WTC11 (cell line): Measurements from ENCODE around the gene FMN2. TPM values are rescaled to one million over a fixed set of nuclear protein-coding genes. Genes with fewer than 3 reads are reported as not detected.

Experiments
- ATAC-seq: fragments of 200-7000 bp; cut with Tn5 transposase; 2 replicates; pipeline ENCODE4 v1.10.0; 2021; ENCODE audit warnings: mild to moderate bottlenecking, moderate library complexity
- CTCF ChIA-PET: fragments of 300-600 bp; sonication (Branson Sonifier 250); formaldehyde crosslinking; loops from one replicate; lab custom pipeline; 2021; ENCODE audit warnings: antibody characterized with exemption; lab: Charles Lee
- POLR2A ChIA-PET: fragments of 350-600 bp; sonication (Branson Sonifier 250); formaldehyde crosslinking; loops from one replicate; lab custom pipeline; 2021; ENCODE audit warnings: antibody characterized with exemption; lab: Charles Lee
- DNase-seq: peaks from one replicate; pipeline ENCODE4 v3.0.0; 2021; ENCODE audit warnings: low spot score
- H3K27ac Mint-ChIP-seq: 2 replicates; pipeline ENCODE4 v1.8.0; 2021; ENCODE audit warnings: mixed read lengths
- H3K27me3 Mint-ChIP-seq: 2 replicates; pipeline ENCODE4 v1.8.0; 2021; ENCODE audit warnings: low read depth, mild to moderate bottlenecking, moderate library complexity, mixed read lengths
- H3K36me3 Mint-ChIP-seq: 2 replicates; pipeline ENCODE4 v1.8.0; 2021; ENCODE audit warnings: mixed read lengths
- H3K4me1 Mint-ChIP-seq: 2 replicates; pipeline ENCODE4 v1.8.0; 2022; ENCODE audit warnings: mixed read lengths
- H3K4me3 Mint-ChIP-seq: 2 replicates; pipeline ENCODE4 v1.8.0; 2021; ENCODE audit warnings: mild to moderate bottlenecking, moderate library complexity, mixed read lengths
- H3K9me3 Mint-ChIP-seq: 2 replicates; pipeline ENCODE4 v1.8.0; 2021; ENCODE audit warnings: mixed read lengths
- GRHL2 ChIP-seq: fragments of 250-450 bp; sonication (Bioruptor Pico); IDR thresholded peaks from 2 replicates; pipeline ENCODE4 v1.8.0; 2022; ENCODE audit warnings: mild to moderate bottlenecking, moderate library complexity; ENCODE audit not compliant: insufficient replicate concordance, severe bottlenecking
- HMGA2 ChIP-seq: fragments of 250-450 bp; sonication (Bioruptor Pico); IDR thresholded peaks from 2 replicates; pipeline ENCODE4 v1.4.0; 2021; ENCODE audit warnings: mild to moderate bottlenecking, moderate library complexity
- IRF2 ChIP-seq: sonication (generic); formaldehyde crosslinking; IDR thresholded peaks from 2 replicates; pipeline ENCODE4 v1.8.0; 2022; ENCODE audit warnings: low read depth, missing genetic modification reagents, borderline replicate concordance
- NFE2L1 ChIP-seq: sonication (generic); formaldehyde crosslinking; IDR thresholded peaks from 2 replicates; pipeline ENCODE4 v1.8.1; 2023; ENCODE audit warnings: missing genetic modification reagents
- NR1H2 ChIP-seq: sonication (generic); formaldehyde crosslinking; IDR thresholded peaks from 2 replicates; pipeline ENCODE4 v1.9.0; 2021; ENCODE audit warnings: mild to moderate bottlenecking, moderate library complexity, missing genetic modification reagents
- NR3C1 ChIP-seq: sonication (generic); formaldehyde crosslinking; conservative IDR thresholded peaks from 2 replicates; pipeline ENCODE4 v1.8.1; 2023; ENCODE audit warnings: low read depth, mild to moderate bottlenecking, missing genetic modification reagents
- OVOL2 ChIP-seq: fragments of 250-450 bp; sonication (Bioruptor Pico); IDR thresholded peaks from 2 replicates; pipeline ENCODE4 v1.9.0; 2021; ENCODE audit warnings: mild to moderate bottlenecking, borderline replicate concordance
- SP1 ChIP-seq: sonication (generic); formaldehyde crosslinking; conservative IDR thresholded peaks from 2 replicates; pipeline ENCODE4 v1.8.1; 2022; ENCODE audit warnings: missing genetic modification reagents
- ZNF396 ChIP-seq: fragments of 250-450 bp; sonication (Bioruptor Pico); IDR thresholded peaks from 2 replicates; pipeline ENCODE4 v1.8.0; 2021; ENCODE audit warnings: mild to moderate bottlenecking, moderate library complexity, borderline replicate concordance
- ZNF416 ChIP-seq: fragments of 250-450 bp; sonication (Bioruptor Pico); IDR thresholded peaks from 2 replicates; pipeline ENCODE4 v1.9.0; 2021; ENCODE audit warnings: mild to moderate bottlenecking, inconsistent platforms
- total RNA-seq: library from RNA; stranded (reverse); gene quantifications from 3 replicates; pipeline ENCODE4 v1.2.3, GENCODE V29; 2021
- TF ChIP-seq, protein P1 (sequence below): fragments of 200-600 bp; IDR thresholded peaks from 2 replicates; pipeline ENCODE4 v1.8.0; 2022; ENCODE audit warnings: antibody characterized with exemption
- TF ChIP-seq, protein P2 (sequence below): sonication (generic); formaldehyde crosslinking; IDR thresholded peaks from 2 replicates; pipeline ENCODE4 v1.8.1; 2023; ENCODE audit warnings: mild to moderate bottlenecking, moderate library complexity, missing genetic modification reagents
- TF ChIP-seq, protein P3 (sequence below): sonication (generic); formaldehyde crosslinking; IDR thresholded peaks from 2 replicates; pipeline ENCODE4 v1.8.1; 2023; ENCODE audit warnings: mild to moderate bottlenecking, missing genetic modification reagents
- TF ChIP-seq, protein P4 (sequence below): sonication (generic); formaldehyde crosslinking; IDR thresholded peaks from 2 replicates; pipeline ENCODE4 v1.8.0; 2023; ENCODE audit warnings: missing genetic modification reagents, mild to moderate bottlenecking, borderline replicate concordance
- TF ChIP-seq, protein P5 (sequence below): sonication (generic); formaldehyde crosslinking; IDR thresholded peaks from 2 replicates; pipeline ENCODE4 v1.8.0; 2023; ENCODE audit warnings: missing genetic modification reagents
- TF ChIP-seq, protein P6 (sequence below): sonication (generic); formaldehyde crosslinking; IDR thresholded peaks from 2 replicates; pipeline ENCODE4 v1.8.0; 2022; ENCODE audit warnings: mild to moderate bottlenecking, missing genetic modification reagents
- TF ChIP-seq, protein P7 (sequence below): sonication (generic); formaldehyde crosslinking; IDR thresholded peaks from 2 replicates; pipeline ENCODE4 v1.8.1; 2023; ENCODE audit warnings: mild to moderate bottlenecking, missing genetic modification reagents
- TF ChIP-seq, protein P8 (sequence below): sonication (generic); formaldehyde crosslinking; IDR thresholded peaks from 2 replicates; pipeline ENCODE4 v1.8.1; 2023; ENCODE audit warnings: mild to moderate bottlenecking, missing genetic modification reagents, moderate library complexity

The FMN2 gene
- total RNA-seq, 1 experiment from 2014 or later: 1.8 TPM

DNA sequence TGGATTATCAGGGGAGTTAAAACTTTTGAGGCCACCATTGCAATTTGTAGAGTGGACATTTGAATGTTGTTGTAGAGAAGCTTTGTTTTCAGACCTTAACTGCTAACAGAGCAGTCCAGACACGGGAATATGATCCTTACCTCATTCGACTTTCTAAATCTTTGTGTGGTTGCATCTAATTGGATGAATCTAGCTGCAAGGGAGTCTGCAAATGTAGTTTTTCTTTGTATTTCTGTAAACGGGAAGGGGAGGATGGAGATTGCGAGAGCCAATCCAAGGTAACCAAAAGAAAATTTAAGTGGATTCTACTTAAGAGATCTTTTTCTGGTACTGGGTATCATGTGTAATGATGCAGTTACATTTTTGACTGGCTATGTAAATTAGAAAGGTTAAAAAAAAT is 110.2 kb downstream of the FMN2 start (continued):
- TF ChIP-seq, protein P1, sequence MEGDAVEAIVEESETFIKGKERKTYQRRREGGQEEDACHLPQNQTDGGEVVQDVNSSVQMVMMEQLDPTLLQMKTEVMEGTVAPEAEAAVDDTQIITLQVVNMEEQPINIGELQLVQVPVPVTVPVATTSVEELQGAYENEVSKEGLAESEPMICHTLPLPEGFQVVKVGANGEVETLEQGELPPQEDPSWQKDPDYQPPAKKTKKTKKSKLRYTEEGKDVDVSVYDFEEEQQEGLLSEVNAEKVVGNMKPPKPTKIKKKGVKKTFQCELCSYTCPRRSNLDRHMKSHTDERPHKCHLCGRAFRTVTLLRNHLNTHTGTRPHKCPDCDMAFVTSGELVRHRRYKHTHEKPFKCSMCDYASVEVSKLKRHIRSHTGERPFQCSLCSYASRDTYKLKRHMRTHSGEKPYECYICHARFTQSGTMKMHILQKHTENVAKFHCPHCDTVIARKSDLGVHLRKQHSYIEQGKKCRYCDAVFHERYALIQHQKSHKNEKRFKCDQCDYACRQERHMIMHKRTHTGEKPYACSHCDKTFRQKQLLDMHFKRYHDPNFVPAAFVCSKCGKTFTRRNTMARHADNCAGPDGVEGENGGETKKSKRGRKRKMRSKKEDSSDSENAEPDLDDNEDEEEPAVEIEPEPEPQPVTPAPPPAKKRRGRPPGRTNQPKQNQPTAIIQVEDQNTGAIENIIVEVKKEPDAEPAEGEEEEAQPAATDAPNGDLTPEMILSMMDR: no peak
- TF ChIP-seq, protein P2, sequence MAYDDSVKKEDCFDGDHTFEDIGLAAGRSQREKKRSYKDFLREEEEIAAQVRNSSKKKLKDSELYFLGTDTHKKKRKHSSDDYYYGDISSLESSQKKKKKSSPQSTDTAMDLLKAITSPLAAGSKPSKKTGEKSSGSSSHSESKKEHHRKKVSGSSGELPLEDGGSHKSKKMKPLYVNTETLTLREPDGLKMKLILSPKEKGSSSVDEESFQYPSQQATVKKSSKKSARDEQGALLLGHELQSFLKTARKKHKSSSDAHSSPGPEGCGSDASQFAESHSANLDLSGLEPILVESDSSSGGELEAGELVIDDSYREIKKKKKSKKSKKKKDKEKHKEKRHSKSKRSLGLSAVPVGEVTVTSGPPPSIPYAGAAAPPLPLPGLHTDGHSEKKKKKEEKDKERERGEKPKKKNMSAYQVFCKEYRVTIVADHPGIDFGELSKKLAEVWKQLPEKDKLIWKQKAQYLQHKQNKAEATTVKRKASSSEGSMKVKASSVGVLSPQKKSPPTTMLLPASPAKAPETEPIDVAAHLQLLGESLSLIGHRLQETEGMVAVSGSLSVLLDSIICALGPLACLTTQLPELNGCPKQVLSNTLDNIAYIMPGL: no peak

DNA sequence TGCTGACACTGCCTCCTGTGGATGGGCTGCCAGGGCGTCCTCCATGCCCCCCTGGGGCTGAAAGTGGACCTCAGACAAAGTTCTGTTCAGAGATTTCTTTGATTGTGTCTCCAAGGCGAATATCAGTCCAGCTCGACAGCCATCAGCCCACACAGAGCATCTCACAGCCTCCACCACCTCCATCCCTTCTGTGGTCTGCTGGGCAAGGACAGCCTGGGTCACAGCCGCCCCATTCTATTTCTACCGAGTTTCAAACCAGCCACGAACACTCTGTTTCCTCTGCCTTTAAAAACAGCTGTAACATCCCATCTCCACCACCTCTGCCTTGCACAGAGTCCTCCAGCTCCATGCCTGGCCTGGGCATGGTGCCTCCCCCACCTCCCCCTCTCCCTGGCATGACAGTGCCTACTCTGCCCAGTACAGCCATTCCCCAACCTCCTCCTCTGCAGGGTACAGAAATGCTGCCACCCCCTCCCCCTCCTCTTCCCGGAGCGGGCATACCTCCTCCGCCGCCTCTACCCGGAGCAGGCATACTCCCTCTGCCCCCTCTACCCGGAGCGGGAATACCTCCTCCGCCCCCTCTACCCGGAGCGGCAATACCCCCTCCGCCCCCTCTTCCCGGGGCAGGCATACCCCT is 115.5 kb downstream of the FMN2 start:
- no peaks in the 10 kb centered on the region for H3K27me3 Mint-ChIP-seq
- ATAC-seq (no peak), DNase-seq (no peak)
- peaks cover 14% of the 10 kb centered on the region for H3K9me3 Mint-ChIP-seq
- no peak overlapping the region for H3K27ac Mint-ChIP-seq
- H3K4me3 Mint-ChIP-seq: no peak overlapping the region
- POLR2A ChIA-PET: no interaction called here
- TF ChIP-seq NR3C1 (CRISPR knock-in tag) (no peak), ZNF396 (CRISPR knock-in tag) (no peak)
- CTCF ChIA-PET: no interaction called here
- peaks cover 7% of the 10 kb centered on the region; the same call in 1 of the 2 replicates for H3K4me1 Mint-ChIP-seq
- H3K36me3 Mint-ChIP-seq: 0 out of 2 replicates have a peak, but pooled peaks cover 4% of the 10 kb centered on the region

DNA sequence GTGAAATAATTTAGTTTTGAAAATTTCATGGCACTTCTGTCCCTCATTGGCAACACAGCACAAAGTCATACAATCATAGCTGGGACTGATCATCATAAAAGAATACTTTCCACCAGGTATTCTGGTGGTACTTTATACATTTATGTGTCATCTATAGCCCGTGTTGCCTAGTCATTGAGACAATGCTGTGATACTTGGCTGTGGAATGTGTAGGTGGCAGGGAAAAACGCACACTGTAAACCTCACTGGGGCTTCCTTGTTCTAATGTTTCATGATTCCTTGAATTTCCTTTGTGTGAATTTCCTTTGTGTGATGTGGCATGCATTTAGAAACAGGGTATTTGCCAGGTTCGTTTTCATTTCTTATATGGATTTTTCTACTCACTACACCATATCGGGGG is 118.3 kb downstream of the FMN2 start:
- no peaks in the 10 kb centered on the region for H3K36me3 Mint-ChIP-seq

DNA sequence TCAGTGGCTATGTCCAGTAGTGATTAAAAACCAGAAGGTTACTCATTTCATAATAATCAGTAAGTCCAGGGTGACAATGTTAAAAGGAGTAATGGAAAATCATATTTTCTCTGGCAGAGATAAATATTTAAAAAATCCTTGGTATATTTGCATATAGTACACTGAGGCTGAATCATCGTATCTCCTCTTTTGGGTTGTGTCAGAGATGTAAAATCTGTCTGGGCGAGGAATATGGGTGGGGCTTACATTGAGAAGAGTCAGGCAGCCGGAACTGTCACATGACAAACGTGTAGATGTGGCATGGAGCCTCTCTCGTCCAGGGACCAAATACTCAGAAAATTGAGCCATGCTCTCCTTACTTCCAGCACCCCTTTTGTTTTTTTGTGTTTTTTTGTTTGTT is 120.9 kb downstream of the FMN2 start:
- Mint-ChIP-seq H3K27ac (no peak overlapping the region), H3K27me3 (no peaks in the 10 kb centered on the region), H3K4me1 (peaks cover 7% of the 10 kb centered on the region; the same call in 1 of the 2 replicates), H3K36me3 (no peaks in the 10 kb centered on the region), H3K9me3 (no peaks in the 10 kb centered on the region), H3K4me3 (no peak overlapping the region)
- ChIA-PET CTCF (no interaction called here), POLR2A (no interaction called here)
- DNase-seq: no peak
- no peak for ATAC-seq
- TF ChIP-seq SP1: no peak
- TF ChIP-seq, protein P3, sequence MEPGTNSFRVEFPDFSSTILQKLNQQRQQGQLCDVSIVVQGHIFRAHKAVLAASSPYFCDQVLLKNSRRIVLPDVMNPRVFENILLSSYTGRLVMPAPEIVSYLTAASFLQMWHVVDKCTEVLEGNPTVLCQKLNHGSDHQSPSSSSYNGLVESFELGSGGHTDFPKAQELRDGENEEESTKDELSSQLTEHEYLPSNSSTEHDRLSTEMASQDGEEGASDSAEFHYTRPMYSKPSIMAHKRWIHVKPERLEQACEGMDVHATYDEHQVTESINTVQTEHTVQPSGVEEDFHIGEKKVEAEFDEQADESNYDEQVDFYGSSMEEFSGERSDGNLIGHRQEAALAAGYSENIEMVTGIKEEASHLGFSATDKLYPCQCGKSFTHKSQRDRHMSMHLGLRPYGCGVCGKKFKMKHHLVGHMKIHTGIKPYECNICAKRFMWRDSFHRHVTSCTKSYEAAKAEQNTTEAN (CRISPR knock-in tag): no peak
- TF ChIP-seq, protein P4, sequence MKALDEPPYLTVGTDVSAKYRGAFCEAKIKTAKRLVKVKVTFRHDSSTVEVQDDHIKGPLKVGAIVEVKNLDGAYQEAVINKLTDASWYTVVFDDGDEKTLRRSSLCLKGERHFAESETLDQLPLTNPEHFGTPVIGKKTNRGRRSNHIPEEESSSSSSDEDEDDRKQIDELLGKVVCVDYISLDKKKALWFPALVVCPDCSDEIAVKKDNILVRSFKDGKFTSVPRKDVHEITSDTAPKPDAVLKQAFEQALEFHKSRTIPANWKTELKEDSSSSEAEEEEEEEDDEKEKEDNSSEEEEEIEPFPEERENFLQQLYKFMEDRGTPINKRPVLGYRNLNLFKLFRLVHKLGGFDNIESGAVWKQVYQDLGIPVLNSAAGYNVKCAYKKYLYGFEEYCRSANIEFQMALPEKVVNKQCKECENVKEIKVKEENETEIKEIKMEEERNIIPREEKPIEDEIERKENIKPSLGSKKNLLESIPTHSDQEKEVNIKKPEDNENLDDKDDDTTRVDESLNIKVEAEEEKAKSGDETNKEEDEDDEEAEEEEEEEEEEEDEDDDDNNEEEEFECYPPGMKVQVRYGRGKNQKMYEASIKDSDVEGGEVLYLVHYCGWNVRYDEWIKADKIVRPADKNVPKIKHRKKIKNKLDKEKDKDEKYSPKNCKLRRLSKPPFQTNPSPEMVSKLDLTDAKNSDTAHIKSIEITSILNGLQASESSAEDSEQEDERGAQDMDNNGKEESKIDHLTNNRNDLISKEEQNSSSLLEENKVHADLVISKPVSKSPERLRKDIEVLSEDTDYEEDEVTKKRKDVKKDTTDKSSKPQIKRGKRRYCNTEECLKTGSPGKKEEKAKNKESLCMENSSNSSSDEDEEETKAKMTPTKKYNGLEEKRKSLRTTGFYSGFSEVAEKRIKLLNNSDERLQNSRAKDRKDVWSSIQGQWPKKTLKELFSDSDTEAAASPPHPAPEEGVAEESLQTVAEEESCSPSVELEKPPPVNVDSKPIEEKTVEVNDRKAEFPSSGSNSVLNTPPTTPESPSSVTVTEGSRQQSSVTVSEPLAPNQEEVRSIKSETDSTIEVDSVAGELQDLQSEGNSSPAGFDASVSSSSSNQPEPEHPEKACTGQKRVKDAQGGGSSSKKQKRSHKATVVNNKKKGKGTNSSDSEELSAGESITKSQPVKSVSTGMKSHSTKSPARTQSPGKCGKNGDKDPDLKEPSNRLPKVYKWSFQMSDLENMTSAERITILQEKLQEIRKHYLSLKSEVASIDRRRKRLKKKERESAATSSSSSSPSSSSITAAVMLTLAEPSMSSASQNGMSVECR (CRISPR knock-in tag): no peak
- TF ChIP-seq ZNF416 (CRISPR knock-in tag): no peak
- no peak for TF ChIP-seq HMGA2
- TF ChIP-seq, protein P5, sequence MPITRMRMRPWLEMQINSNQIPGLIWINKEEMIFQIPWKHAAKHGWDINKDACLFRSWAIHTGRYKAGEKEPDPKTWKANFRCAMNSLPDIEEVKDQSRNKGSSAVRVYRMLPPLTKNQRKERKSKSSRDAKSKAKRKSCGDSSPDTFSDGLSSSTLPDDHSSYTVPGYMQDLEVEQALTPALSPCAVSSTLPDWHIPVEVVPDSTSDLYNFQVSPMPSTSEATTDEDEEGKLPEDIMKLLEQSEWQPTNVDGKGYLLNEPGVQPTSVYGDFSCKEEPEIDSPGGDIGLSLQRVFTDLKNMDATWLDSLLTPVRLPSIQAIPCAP (CRISPR knock-in tag): no peak
- TF ChIP-seq, protein P6, sequence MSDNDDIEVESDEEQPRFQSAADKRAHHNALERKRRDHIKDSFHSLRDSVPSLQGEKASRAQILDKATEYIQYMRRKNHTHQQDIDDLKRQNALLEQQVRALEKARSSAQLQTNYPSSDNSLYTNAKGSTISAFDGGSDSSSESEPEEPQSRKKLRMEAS: no peak
- no peak for TF ChIP-seq NFE2L1
- no peak for TF ChIP-seq IRF2 (CRISPR knock-in tag)
- no peak for TF ChIP-seq OVOL2 (CRISPR knock-in tag)
- TF ChIP-seq, protein P7, sequence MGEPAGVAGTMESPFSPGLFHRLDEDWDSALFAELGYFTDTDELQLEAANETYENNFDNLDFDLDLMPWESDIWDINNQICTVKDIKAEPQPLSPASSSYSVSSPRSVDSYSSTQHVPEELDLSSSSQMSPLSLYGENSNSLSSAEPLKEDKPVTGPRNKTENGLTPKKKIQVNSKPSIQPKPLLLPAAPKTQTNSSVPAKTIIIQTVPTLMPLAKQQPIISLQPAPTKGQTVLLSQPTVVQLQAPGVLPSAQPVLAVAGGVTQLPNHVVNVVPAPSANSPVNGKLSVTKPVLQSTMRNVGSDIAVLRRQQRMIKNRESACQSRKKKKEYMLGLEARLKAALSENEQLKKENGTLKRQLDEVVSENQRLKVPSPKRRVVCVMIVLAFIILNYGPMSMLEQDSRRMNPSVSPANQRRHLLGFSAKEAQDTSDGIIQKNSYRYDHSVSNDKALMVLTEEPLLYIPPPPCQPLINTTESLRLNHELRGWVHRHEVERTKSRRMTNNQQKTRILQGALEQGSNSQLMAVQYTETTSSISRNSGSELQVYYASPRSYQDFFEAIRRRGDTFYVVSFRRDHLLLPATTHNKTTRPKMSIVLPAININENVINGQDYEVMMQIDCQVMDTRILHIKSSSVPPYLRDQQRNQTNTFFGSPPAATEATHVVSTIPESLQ (CRISPR knock-in tag): no peak

More for the DNA sequence above, 118.3 kb downstream of the FMN2 start:
- H3K4me1 Mint-ChIP-seq: peaks cover 7% of the 10 kb centered on the region; the same call in 1 of the 2 replicates
- peaks cover 4% of the 10 kb centered on the region; the same call in 1 of the 2 replicates for H3K9me3 Mint-ChIP-seq
- POLR2A ChIA-PET: no interaction called here
- no peaks in the 10 kb centered on the region for H3K27me3 Mint-ChIP-seq
- ATAC-seq (no peak), DNase-seq (no peak)
- no peak overlapping the region for H3K4me3 Mint-ChIP-seq
- TF ChIP-seq NR1H2 (CRISPR knock-in tag) (no peak), GRHL2 (CRISPR knock-in tag) (no peak)
- TF ChIP-seq, protein P8, sequence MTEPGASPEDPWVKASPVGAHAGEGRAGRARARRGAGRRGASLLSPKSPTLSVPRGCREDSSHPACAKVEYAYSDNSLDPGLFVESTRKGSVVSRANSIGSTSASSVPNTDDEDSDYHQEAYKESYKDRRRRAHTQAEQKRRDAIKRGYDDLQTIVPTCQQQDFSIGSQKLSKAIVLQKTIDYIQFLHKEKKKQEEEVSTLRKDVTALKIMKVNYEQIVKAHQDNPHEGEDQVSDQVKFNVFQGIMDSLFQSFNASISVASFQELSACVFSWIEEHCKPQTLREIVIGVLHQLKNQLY: no peak
- CTCF ChIA-PET: no interaction called here
- H3K27ac Mint-ChIP-seq: no peak overlapping the region
